NCI-H345 treated with DMSO at 0.1 percent for 48 hours (cell line): ENCODE results near the gene NIPBL.
"Not testable (repeated sequence)": the region's sequence is repeated elsewhere in the genome, so short reads cannot be mapped to it uniquely, and the experiment has no call there.

Experiments used
- DNase-seq: peaks from one replicate; lab custom pipeline; 2025; ENCODE audit not compliant: unreplicated experiment; lab: John Stamatoyannopoulos, UW

NIPBL gene

GRCh38 chr5:37082977-37083376 is 206.4 kb downstream of the NIPBL start:
- DNase-seq, result not testable (repeated sequence)

- not testable (repeated sequence) for DNase-seq
Measured at GRCh38 chr5:37086026-37086425, 209.5 kb downstream of the NIPBL start.

DNA sequence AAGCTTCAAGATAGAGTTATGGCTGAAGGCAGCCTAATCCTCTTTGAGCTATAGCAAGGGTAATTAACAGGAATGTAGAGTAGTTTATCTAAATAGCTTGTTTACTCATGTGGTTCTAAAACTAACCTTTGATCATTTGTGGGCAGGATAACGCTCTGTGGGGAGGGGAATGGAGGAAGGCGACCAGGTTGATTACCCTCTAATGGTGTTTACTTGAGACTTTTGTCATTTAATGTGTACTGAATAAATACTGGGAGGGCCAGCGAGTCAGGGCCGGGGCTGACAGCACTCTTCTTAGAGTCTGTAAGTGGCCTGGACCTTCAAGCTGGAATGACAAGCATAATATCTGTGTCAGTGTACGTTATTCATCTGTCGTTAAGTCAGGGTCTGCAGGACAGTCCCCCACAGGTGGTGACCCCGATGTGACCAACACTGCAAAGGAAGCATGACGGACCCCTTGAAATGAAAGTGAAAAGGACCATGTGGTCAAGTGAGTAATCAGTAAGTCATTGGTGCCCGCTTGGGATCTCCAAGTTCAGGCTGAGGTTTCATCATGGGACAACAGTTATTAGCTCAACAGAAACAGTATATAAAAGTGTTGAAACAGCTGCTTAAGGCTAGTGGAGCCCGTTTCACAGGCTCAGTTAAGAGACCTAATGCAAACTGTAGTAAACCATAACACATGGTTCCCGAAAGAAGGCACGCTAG is 210.1 kb downstream of the NIPBL start:
- DNase-seq, result no peak

DNA sequence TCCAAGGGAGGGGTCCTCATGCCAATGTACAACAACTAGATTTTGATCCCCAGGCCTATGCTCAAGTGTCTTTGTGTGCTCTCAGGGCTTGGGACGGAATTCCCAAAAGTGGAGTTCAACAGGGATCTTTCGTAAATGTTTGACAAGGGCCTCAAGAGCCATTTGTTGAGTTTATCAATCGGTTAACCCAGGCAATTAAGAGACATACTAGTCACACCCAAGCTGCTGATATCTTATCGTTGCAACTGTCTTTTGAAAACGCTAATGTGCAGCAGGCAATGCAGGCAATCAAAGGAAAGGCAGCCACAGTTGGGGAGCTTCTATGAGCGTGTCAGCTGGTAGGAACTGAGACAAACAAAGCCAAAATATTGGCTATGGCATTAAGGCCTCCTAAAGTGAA is 211.4 kb downstream of the NIPBL start:
- DNase-seq, result no peak

DNA sequence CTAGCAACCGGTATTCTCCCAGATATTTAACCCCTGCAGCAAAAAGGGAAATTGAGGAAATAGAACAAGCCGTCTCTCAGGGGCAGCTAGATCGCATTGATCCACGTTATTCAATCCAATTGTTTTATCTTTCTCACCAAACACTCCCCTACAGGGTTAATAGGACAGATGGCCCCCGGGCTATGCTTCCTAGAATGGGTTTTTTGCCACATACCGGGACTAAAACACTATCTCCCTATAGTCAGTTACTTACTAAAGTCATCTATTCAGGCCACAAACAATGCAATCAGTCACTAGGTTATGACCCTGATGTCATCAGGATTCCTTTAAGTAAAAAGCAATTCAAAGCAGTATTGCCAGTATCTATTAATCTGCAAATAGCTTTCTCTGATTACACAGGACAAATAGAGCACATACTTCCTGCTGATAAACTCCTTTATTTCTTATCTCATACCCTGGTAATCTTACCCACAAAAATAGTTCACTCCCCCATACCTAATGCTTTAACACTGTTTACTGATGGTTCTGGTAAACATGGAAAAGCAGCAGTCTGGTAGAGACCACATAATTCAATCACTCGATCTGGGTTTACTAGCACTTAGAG is 213.7 kb downstream of the NIPBL start:
- no peak for DNase-seq

DNA sequence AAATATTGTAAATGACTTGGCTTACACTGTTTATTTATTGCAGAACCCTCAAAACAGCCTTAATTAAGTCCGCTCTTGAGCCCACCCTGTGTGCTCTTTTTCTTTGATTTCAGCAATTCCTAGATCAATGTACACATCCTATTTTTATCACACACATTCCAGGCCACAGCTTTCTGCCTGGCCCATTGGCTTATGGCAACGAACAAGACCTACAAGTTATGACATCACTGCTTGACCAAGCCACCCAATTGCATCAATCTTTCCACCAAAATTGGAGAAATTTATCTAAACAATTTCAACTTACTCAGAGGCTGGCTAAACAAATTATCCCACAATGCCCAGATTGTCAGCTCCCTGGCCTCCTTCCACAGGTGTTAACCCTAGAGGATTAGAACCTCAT is 214.2 kb downstream of the NIPBL start:
- DNase-seq, result no peak

DNA sequence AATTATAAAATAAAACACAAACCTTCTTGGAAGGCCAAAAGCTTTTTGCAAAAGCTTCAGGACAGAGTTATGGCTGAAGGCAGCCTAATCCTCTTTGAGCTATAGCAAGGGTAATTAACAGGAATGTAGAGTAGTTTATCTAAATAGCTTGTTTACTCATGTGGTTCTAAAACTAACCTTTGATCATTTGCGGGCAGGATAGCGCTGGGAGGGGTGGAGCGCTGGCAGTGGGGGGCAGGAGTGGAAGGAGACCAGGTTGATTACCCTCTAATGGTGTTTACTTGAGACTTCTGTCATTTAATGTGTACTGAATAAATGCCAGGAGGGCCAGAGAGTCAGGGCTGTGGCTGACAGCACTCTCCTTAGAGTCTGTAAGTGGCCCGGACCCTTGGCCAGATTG is 217.2 kb downstream of the NIPBL start:
- not testable (repeated sequence) for DNase-seq

- not testable (repeated sequence) for DNase-seq
Measured at GRCh38 chr5:37099267-37099666, 222.7 kb downstream of the NIPBL start.

DNA sequence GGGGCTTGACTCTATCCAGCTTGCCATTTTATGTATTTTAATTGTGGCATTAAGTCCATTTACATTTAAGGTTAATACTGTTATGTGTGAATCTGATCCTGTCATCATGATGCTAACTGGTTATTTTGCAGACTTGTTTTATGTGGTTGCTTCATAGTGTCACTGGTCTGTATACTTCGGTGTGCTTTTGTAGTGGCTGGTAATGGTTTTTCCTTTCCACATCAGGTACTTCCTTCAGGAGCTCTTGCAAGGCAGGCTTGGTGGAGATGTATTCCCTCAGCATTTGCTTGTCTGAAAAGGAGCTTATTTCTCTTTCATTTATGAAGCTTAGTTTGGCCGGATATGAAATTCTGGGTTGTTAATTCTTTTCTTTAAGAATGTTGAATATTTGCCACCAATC is 226.7 kb downstream of the NIPBL start:
- no peak for DNase-seq

DNA sequence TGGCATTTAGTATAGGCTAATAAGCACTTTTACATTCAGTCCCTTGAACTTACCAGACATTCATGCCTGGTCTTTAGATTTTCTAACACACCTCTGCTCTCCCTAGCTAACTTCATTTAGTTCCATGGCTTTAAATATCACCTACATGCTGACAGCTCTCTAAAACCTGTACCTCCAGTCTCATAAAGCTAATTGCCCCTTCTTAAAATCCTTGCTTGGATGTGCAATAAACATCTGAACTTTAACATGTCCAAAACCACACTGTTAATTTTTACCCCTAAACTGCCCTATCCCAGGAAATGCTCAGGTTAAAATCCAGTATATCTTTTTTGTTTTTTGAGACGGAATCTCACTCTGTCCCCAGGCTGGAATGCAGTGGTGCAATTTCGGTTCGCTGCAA is 232.8 kb downstream of the NIPBL start:
- no peak for DNase-seq

DNA sequence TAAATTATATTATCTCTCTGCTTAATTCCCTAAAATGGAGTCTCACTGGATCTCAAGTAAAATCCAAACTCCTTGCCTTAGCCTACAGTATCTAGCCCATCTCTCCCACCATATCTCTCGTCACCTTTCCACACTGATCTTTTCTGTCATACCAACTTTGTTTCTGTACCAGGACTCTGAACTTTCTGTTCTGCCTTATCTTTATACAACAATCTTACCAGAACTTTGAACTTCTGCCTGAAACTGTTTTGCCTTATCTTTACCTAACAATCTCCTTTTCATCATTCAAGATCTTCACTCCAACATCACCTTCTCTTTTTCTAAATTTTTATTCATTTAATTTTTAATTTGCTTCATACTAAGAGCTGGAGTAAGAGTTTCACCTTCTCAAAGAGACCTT is 233.6 kb downstream of the NIPBL start:
- no peak for DNase-seq

- no peak for DNase-seq
Measured at GRCh38 chr5:37111426-37112382, 235.1 kb downstream of the NIPBL start.

DNA sequence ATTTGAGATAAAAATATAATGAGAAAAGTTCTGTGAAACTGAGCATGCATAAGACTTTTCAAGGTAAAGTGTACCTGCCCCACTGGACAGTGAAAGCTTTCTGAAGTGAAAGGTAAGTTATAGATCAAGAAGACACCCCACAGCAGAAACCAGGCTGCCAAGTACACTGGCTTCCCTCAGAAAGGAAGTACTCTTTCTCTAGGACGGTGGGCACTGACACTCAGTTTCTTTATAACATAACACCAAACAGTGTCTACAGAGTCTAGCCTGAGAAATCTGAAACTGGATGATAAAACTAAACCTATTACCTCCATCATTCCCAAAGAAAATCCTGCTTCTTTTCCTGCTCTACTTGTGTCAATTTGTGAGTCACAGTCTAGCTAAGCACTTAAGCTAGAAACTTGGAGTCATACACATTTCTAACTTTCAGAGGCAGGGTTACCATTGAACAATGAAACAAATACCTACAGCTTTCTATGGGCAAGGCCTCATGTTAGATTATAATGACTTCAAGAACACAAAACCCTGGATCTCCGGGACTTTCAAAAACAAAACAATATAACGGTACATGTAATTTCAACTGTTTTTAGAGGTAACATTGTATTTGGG is 235.9 kb downstream of the NIPBL start:
- DNase-seq, result no peak
